Ishikawa (cell line): ENCODE measurements around the gene OR56A3.

Experiments
- CEBPB ChIP-seq: IDR thresholded peaks from 2 replicates; pipeline ENCODE4 v1.6.1; 2012
- CREB1 ChIP-seq: IDR thresholded peaks from 2 replicates; pipeline ENCODE4 v1.6.1; 2012; ENCODE audit warnings: low read depth
- EGR1 ChIP-seq: IDR thresholded peaks from 2 replicates; pipeline ENCODE4 v1.6.1; 2012
- EP300 ChIP-seq: IDR thresholded peaks from 2 replicates; pipeline ENCODE4 v1.6.1; 2012; ENCODE audit warnings: borderline replicate concordance
- FOXM1 ChIP-seq: IDR thresholded peaks from 2 replicates; pipeline ENCODE4 v1.6.1; 2012; ENCODE audit warnings: low read depth, borderline replicate concordance
- NFIC ChIP-seq: IDR thresholded peaks from 2 replicates; pipeline ENCODE4 v1.6.1; 2012
- RAD21 ChIP-seq: IDR thresholded peaks from 2 replicates; pipeline ENCODE4 v1.6.1; 2012; ENCODE audit warnings: low read depth
- TAF1 ChIP-seq: IDR thresholded peaks from 2 replicates; pipeline ENCODE4 v1.6.1; 2012; ENCODE audit warnings: low read depth, mild to moderate bottlenecking
- TCF12 ChIP-seq: IDR thresholded peaks from 2 replicates; pipeline ENCODE4 v1.6.1; 2012; ENCODE audit warnings: low read depth
- TEAD4 ChIP-seq: IDR thresholded peaks from 2 replicates; pipeline ENCODE4 v1.6.1; 2012
- YY1 ChIP-seq: IDR thresholded peaks from 2 replicates; pipeline ENCODE4 v1.6.1; 2012; ENCODE audit warnings: low read depth
- ZBTB7A ChIP-seq: IDR thresholded peaks from 2 replicates; pipeline ENCODE4 v1.6.1; 2012; ENCODE audit warnings: low read depth
- TF ChIP-seq, protein P1 (sequence below): IDR thresholded peaks from 2 replicates; pipeline ENCODE4 v1.6.1; 2012
- TF ChIP-seq, protein P2 (sequence below): IDR thresholded peaks from 2 replicates; pipeline ENCODE4 v1.6.1; 2012; ENCODE audit warnings: low read depth, mild to moderate bottlenecking
- TF ChIP-seq, protein P3 (sequence below): IDR thresholded peaks from 2 replicates; pipeline ENCODE4 v1.6.1; 2012

OR56A3 gene

DNA sequence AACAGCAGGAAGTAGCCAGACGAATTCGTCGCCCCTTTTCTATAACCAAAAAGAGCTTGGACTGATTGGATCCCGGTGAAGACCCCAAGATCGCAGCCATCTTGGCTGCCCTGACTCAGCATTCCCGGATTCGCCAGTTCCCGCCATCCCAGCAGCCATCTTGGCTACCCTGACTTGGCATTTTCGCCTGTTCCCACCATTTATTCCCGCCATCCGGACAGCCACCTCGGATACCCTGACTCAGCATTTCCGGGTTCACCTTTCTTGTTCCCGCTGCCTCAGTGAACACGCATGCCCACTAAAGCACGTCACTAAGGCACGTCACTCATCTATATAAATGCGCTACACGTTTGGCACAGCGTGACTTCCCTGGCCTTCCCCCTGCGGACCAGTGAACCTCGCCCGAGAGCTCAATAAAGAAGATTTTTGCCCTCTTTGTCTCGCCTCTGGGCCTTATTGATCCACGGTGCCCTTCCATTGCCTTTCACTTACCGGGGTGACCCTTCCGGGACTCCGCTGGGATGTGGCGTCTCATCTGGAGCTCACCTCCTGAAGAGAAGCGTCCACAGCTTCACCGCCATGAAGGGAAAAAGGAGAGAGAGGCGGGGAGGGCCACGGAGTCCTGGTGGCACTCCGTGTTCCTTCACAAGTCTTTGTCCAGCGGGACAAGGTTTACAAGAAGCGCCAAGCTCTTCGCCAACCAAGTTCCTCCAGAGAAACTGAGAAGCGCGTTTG, 4.0 kb upstream of the OR56A3 start:
- TF ChIP-seq RAD21 (no peak), YY1 (peak; percentile 79)
- TF ChIP-seq, protein P1, sequence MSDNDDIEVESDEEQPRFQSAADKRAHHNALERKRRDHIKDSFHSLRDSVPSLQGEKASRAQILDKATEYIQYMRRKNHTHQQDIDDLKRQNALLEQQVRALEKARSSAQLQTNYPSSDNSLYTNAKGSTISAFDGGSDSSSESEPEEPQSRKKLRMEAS, result peak; percentile 48

DNA sequence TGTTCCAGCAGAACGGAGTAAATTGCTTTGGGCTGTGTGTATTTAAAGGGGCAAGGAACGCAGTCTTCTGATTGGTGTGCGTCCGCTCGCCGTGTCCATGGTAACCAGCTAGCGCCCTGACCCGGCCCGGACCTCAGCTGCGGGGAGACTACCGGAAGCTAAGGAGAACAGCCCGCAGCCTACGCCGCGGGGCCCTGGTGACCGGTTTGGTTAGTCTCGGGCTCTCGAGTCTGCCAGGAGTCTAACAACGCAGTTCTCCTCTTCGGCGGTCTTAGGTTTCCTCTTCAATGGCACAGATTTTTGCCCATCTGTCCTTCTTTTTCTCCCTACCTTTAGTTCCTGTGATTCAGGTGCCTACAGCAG, 3.5 kb upstream of the OR56A3 start:
- TF ChIP-seq, protein P1, result no peak
- TF ChIP-seq, protein P2, sequence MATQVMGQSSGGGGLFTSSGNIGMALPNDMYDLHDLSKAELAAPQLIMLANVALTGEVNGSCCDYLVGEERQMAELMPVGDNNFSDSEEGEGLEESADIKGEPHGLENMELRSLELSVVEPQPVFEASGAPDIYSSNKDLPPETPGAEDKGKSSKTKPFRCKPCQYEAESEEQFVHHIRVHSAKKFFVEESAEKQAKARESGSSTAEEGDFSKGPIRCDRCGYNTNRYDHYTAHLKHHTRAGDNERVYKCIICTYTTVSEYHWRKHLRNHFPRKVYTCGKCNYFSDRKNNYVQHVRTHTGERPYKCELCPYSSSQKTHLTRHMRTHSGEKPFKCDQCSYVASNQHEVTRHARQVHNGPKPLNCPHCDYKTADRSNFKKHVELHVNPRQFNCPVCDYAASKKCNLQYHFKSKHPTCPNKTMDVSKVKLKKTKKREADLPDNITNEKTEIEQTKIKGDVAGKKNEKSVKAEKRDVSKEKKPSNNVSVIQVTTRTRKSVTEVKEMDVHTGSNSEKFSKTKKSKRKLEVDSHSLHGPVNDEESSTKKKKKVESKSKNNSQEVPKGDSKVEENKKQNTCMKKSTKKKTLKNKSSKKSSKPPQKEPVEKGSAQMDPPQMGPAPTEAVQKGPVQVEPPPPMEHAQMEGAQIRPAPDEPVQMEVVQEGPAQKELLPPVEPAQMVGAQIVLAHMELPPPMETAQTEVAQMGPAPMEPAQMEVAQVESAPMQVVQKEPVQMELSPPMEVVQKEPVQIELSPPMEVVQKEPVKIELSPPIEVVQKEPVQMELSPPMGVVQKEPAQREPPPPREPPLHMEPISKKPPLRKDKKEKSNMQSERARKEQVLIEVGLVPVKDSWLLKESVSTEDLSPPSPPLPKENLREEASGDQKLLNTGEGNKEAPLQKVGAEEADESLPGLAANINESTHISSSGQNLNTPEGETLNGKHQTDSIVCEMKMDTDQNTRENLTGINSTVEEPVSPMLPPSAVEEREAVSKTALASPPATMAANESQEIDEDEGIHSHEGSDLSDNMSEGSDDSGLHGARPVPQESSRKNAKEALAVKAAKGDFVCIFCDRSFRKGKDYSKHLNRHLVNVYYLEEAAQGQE, result no peak
- TF ChIP-seq CREB1 (no peak), EP300 (no peak), RAD21 (no peak), EGR1 (no peak), TAF1 (no peak), CEBPB (no peak), ZBTB7A (no peak), FOXM1 (no peak), NFIC (no peak), TCF12 (no peak), TEAD4 (no peak)
- TF ChIP-seq, protein P3, sequence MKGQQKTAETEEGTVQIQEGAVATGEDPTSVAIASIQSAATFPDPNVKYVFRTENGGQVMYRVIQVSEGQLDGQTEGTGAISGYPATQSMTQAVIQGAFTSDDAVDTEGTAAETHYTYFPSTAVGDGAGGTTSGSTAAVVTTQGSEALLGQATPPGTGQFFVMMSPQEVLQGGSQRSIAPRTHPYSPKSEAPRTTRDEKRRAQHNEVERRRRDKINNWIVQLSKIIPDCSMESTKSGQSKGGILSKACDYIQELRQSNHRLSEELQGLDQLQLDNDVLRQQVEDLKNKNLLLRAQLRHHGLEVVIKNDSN, result no peak

DNA sequence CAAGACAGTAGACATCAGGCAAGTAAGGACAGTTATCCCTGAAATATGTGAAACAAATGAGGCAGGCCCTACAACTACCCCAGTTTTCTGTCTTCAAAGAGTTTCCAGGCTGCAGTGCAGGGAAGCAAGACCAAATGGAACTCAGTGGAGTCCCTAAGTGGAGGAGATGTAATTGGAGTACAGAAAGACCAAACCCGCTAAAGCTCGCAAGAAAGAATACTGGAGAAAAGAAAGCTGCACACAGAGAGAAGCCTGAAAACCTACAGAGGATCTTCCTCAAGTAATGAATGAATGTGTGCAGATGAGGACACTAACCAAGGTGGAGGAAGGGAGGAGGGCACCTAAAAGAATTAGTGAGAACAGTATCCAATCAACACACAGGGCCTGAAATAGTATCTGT, 1.3 kb upstream of the OR56A3 start:
- TF ChIP-seq TEAD4, result no peak
- TF ChIP-seq, protein P2, result no peak
- TF ChIP-seq ZBTB7A, result no peak
- no peak for TF ChIP-seq TCF12

DNA sequence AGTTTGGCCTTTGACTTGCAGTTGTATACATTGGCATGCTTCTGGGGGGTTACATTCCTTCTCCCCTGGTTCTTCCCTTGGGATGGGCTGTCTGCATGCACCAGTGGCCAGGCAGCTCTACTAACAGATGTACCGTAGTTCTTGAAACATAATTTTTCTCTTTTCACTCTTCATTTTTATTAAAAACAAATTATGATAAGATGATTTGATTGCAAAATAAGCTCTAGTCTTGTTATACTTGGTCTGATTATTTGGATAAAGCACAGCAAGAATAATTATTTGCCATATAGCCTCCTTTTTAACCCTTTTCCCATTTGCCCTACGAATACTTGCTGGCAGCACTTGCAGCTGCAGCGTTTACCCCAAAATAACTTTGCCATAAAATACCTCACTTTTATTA, 13.5 kb downstream of the OR56A3 start:
- TF ChIP-seq RAD21 (no peak), EP300 (no peak)

DNA sequence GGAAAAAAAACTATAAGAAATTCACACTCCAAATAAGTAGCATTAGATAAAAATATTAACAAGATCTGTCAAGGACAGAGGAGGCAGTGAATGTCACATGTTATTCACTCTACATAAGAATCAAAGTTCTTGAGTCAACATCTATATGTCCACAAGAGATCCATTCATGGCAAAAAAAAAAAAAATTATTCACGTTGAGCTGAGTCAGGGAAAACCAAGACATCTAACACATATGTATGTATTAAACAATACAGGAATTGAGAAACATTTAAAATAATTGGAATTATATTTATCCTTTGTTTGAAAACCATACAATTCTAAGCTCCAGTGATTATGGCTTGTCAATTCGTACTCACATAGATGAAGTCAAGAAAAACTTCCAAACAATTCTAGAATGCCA, 24.9 kb downstream of the OR56A3 start:
- TF ChIP-seq YY1 (no peak), TCF12 (no peak), ZBTB7A (no peak), RAD21 (no peak), TAF1 (no peak), CREB1 (no peak), NFIC (no peak), EP300 (no peak)
- TF ChIP-seq, protein P1, result no peak
- TF ChIP-seq, protein P2, result no peak
